DMS153 (cell line): ENCODE results near the gene LIX1L.

ENCODE experiments used
- DNase-seq: peaks from one replicate; lab custom pipeline; 2025; lab: John Stamatoyannopoulos, UW

LIX1L gene

DNA sequence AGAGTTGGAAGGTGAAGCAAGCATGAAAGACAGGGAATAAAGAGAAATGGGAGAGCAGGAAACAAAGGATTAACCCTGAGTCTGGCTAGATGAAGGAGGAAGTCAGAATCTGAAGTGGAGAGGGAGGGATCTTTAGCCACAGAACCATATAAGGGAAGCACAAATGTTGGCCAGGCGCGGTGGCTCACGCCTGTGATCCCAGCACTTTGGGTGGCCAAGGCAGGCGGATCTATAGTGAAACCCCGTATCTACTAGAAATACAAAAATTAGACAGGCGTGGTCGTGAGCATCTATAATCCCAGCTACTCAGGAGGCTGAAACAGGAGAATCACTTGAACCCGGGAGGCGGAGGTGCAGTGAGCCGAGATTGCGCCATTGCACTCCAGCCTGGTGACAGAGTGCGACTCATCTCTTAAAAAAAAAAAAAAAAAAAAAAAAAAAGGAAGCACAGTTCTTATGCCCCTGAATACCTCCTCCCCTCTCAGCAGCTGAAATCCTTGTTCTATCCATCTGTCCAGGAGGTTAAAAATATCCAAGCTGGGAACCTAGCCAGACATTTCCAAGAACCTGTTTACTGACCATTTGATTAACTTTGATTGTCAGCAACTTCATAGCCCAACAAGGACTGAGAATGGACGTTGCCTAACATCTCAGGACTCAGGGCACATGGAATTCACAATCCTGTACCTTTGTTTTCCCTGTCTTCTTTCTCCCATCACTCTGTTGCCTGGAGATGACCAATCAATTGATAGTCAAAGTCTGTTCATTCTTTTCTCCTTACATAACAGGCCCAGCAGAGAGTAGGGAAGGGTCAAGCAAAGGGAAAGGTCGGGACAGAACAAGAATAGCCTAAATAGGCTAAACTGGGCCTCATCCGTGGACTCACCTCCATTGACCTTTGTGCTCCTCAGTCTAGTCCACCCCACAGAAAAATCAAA is 28.0 kb upstream of the LIX1L start:
- DNase-seq: peak; percentile 82

DNA sequence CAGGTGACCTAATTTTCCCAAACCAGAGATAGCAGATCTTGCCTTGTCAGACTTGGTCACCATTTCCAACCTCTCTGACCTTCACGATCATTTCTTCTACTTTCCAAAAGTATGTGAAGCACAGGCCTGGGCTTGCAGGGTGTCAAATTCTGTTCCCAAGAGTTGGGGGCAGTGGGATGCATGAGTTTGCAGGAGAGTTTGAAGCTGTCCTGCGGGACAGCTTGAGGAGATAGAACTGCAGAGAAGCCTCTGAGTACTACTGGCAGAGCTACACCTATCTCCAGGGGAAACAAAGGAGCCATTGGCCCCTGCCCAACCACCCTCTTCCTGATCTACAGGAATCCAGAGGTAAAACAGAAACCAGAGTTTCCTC is 27.3 kb upstream of the LIX1L start:
- DNase-seq: no peak

DNA sequence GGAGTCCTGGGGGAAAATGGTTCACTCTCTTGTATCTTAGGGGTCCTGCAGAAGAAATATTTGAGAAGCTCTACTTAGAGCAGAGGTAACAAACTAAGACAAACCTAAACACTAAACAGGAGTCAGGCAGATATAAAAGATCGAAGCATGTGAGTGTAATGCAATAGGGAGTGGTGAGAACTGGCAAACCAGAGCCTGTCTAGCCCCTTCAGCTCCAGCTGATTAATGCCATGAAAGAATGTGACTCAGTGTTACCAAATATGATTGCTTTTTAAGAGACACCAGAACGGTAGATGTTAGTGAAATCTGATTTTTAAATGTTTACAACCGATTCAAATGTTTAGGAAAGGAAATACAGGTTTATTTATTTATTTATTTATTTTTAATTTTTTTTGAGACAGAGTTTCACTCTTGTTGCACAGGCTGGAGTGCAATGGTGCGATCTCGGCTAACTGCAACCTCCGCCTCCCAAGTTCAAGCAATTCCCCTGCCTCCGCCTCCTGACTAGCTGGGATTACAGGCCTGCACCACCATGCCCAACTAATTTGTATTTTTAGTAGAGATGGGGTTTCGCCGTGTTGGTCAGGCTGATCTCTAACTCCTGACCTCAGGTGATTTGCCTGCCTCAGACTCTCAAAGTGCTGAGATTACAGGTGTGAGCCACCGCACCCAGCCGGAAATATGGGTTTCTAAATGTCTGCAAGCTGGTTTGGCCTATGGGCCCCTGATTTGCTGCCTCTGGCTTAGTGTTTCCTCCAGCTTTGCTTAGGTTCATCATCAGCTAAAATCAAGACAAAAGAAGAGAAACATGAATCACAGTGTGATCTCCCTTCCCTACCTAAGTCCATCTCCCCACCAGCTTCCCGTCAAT is 26.4 kb upstream of the LIX1L start:
- DNase-seq: no peak

DNA sequence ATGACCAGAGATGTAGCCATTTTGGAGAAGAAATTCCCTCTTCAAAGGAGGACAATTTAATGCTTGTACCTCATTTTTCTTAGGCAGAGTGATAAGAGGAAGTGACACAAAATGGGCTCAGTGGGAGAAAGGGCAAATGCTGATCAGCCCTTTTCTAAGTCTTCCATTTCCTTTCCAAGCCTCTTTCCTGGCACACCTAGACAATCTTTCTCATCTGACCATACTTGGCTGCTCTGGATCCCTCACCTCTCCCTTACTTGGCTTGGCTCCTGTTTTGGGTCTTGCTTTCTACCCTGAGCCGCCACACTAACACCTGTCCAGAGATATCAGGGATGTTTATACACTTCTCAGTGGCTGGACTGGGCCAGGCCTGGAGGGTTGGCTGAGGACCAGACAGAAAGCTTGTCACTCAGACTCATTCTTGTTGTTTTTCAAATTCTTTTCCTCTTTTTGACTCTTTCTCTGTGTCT is 25.4 kb upstream of the LIX1L start:
- DNase-seq: peak; percentile 25

DNA sequence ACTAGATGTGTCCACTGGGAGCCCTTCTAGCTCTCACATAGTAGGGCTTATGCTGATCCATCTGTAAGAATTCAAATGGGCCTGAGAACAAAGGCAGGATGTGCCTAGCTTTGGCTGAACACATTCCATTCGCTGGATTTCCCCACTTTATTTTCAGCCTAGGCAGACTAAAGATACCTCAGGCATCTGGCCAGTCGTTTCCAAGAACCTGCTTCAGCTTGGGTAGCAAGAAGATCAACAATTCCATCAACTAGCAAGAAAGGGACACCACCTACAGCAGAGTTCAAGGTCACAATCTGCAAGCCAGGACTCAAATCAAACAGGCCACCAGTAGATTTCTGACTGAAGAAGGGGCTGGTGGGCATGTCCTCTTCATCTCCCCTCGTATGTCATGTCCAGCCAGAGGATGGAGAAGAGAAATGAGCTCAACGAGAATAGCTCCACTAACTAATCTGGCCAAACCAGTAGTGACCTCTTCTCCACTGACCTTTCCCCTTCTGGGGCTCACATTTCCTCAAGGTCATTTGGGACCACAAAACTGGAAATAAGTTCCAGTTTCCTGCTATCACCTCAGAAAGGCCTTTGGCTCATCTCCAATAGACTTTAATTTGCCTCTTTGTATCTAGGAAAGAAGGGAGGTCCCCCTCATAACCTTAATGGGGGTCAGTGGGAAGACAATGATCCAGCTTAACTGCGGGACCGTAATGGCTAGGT is 24.4 kb upstream of the LIX1L start:
- DNase-seq: no peak

DNA sequence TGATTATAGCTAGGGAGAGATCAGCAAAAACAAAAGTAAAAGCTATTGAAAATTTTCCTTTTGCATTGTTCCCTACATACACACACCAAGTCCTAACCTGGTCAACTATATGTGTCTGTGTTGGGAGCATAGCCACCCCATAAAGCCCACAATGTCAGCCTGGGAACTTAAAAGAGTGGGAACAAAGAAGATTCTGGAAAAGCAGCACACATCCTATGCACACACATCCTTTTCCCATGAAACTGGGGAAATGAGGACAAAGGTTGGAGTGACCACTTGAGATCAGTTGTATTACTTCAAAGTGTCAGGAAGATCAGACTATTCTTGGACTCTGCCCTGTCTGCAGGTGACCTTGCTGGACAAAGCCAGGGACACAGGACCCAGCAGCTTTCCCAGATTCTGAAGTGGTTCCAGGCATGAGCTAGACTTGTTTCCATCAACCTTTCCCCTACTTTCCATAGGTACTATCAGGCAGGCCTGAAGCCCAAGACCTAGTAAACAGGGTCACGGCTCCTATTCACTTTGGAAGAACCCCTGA is 22.7 kb upstream of the LIX1L start:
- DNase-seq: no peak

DNA sequence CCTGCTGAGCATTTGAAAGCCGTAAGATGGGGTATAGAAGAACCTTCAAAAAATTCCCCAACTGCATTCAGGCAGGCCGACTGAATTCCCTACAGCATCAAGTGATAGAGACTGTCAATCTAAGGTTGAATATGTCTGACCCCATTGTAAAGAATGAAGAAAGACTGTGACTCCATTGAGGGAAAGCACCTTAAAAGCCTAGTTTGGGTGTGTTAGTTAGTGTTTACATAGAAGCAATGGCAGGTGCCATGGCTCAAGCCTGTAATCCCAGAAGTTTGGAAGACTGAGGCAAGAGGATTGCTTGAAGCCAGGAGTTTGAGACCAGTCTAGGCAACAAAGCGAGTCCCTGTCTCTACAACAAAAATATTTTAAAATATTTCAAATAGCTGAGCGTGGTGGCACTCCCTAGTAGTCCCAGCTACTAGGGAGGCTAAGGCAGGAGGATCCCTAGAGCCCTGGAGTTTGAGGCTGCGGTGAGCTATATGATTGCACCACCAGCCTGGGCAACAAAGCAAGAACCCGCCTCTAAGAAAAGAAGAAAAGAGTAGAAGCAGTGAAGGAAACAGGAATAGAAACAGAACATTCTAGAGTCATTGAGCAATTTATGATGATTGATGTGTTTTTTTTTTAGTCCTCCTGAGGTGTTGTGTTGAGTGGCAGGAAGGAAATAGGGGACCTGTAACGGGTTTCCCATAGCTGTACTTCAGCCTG is 22.1 kb upstream of the LIX1L start:
- DNase-seq: no peak

DNA sequence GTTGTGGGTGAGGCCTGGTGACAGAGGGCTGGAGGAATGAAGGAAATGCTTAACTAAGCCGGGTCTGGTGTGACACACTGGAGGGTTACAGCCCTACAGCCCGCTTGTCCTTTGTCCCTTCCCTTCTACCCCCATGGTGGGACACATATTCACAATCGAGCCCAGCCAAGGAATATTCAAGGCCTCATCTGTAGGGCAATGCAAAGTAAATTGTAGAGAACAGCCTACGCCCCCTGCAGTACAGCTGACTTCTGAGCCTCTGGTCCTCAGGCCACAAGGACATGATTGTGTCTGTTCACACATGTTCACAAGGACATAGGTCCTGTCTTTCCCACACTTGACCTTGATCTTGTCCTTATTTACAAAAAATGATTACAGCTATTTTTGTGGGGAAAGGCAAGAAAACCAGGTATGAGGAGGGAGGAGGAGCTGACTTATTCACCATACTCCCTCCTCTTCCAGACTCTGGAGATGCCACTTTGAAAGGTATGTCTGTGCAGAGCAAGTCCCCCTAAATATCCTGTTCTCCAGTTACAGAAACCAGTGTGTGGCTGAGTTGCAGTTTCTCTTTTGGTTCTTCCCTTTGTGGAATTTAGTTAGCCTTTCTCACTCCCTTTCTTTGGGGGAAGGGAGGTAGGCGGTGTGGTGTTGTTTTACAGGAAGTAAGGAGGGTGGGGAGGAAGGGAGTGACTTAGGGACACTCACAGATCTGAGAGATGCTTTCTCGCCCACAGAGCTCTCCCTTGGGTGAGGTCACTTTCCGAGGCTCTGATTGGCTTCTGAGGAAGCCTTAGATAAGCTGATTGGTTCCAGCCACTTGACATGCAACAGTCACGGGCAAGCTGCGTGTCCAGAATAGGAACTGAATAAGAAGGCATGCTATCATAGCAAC is 21.3 kb upstream of the LIX1L start:
- peak; percentile 100 for DNase-seq

DNA sequence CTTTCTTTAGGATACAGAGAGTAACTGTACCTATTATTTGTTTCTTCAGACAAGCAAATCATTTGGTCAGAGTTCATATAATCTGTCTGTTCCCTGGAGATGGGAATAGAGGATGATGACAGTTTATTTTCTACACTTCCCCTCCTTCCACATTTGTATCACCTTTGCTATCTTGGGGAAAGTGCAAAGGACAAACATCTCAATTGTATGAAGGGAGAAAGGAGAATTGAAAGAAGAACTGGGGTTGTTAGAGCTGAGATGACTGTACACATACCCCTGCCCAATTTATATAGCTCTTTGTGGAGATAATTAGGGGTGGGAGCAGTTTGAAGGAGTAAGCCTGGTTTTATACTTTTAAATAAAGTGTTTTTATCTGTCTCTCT is 20.6 kb upstream of the LIX1L start:
- no peak for DNase-seq

DNA sequence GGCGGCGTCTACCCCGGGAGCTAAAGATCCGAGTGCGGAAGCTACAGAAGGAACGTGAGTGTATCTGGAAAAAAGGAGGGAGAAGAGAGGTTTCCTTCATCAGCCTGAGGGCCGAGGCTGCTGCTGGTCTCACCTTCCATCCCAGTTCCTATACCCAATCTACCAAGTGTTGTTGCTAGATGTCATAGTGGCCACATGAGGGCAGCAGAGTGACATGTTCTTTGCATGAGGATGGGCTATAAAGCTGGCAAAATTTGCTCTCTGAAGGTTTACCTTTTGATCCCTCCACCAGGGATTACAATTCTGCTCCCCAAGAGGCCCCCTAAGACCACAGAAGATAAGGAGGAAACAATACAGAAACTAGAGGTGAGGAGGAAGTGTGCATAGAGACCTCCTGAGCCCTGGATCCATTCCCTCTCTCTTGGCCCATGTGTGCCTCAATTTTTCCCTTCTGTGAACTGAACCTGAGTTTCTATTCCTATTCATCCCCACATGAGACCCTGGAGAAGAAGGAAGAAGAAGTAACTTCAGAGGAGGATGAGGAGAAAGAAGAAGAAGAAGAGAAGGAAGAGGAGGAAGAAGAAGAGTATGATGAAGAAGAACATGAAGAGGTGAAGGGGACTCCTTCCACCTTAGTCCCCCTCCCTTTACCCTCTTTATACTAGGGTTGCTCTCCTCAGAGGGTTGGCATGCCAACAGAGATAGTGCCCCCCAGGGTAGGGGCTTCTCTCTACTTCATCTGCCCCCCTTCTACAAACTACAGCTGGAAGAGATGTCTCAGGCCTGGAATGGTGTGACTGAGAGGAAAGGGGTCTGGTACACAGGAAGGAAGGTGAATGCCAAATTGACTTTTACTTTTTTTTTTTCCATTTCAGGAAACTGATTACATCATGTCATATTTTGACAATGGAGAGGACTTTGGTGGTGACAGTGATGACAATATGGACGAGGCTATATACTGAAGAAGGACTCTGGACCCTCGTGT is 20.0 kb upstream of the LIX1L start:
- DNase-seq: peak; percentile 89

DNA sequence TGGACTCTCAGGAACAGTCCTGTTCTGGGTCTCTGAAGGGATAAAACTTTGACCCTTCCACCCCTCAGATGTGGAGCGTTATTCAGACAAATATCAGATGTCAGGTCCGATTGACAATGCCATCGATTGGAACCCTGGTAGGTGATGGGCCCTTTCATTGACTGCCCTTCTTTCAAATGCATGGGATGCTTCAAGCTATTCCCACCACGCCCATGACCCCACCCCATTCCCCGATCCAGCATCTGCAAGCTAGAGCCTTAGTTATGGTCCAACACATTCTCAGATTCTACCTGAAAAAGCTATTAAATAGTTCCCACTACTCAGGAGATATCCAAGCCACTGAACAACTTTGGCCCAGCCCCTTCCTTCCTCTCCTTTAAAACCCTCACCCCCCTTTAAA is 19.2 kb upstream of the LIX1L start:
- DNase-seq: no peak

DNA sequence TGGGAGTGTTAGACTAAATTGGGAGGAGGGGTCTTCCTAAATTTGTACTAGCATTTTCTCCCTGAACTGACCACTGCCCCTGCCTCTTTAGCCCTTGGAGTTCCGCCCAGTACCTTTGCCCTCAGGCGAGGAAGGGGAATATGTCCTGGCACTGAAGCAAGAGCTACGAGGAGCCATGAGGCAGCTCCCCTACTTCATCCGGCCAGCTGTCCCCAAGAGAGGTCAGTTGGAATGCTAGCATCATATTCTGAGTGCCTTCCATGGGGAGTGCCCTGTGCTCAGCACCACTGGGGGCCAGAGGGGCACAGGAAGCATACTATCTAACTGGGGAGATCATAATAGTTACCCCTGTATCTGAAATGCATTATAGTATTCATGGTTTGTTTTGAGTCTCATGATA is 17.4 kb upstream of the LIX1L start:
- DNase-seq: no peak

DNA sequence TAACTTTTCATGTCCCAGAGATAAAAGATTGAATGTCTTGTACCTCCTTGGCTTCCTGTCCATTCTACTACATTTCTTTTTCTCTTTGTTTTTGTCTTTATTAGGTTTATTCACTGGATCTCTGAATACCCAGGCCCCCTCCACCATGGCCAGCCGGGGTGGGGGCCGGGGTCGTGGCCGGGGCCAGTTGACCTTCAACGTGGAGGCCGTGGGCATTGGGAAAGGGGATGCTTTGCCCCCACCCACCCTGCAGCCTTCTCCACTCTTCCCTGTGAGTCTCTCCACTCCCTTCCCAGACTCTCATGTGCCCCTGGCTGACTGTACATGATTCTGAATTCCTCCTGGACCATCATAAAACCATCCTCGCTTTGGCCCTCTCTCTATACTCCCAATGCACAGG is 16.9 kb upstream of the LIX1L start:
- DNase-seq: no peak

DNA sequence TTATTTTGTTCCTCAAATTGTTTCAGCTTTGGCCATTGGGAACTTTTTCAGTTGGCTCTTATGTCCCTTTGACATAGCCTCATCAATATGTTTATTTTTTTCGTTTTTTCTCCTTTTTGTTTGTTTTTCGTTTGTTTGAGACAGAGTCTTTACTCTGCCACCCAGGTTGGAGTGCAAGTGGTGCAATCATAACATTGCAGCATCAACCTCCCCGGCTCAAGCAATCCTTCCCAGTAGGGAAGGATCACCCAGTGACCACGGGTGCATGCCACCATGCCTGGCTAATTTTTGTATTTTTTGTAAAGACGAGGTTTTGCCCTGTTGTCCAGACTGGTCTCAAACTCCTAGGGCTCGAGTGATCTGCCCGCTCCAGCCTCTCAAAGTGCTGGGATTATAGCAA is 14.8 kb upstream of the LIX1L start:
- no peak for DNase-seq

DNA sequence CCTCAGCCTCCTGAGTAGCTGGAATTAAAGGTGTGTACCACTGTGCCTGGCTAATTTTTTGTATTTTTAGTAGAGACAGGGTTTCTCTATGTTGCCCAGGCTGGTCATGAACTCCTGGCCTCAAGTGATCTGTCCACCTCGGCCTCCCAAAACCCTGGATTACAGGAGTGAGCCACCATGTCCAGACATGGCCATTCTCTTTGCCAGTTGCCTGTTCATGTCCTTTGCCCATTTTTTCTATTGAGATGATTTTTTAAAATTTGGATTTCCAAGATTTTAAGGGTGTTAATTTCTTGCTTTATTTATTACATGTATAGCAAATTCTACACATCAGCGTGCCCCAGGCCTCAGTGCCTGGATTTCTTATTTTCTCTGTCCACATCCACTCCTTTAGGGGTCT is 9.5 kb upstream of the LIX1L start:
- no peak for DNase-seq

DNA sequence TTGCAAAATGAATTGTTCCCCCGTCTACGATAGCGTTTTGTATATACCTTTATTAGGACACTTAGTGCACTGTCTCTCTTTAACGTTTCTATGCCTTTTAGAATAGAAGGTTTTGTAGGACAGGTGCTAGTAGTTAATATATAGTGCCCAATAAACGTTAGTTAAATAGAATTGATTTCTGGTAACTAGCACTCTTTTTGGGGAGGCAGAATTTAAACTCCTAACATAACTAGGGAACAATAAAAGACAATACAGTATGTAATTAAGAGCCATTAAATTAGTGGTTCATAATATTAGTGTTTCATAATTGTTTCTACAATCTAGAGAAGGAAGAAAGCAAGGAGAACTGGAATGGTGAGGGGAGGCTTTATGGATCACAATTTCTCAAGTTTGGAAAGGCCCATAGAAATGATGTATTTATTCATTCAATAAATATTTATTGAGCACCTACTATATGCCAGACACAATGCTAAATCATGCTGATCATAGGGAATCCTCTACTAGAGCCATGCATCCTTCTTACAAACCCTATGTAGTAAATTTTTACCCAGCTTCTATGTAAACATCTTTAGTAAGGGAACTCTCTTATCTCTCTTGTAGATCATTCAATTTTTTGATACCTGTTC is 7.4 kb upstream of the LIX1L start:
- no peak for DNase-seq

DNA sequence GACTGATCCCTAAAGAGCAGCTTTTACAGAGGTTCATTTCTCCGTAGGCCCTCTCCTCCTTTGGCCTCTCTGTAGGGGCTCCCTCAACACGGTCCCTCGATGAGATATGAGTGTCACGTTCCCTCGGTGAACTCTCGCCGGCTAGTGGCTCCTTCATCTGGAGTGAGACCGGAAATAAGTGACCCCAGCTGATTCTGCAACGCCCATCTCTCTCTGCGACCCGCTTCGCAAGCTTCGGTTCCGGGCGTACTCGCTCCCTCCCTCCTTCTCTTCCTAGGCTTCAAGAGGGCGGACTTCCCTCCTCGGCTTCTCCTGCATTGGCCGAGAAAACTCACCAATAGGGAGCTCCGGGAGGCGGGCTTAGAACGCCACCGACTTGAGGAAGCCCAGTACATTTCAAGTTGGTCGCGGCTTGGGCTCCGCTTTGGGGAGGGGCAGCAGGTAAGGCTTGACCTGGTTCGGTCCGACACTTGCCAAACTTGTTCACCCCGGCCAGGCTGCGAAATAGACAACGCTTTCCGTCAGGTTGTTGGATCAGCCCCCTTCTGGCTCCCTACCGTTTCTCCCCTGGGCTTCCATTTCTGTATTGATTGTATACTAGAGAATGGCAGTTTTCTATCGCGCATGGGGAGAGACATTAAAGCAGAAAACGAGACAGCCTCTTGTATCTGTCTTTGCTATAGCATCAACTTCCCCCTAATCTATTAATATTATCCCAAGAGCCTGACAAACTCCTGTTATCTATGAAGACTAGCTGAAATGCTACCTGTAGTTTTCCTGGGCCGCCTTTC is 6.7 kb upstream of the LIX1L start, which contains the start of the genes ANKRD34A and POLR3GL:
Gene ANKRD34A, minus strand, starts transcription at position 248 of the 791 bp plus-strand sequence. CDS start 2,816 bp downstream, outside the sequence.
Gene POLR3GL, plus strand, starts transcription at position 363 of the 791 bp plus-strand sequence. CDS start 10,176 bp downstream, outside the sequence.
- peak; percentile 92 for DNase-seq
